ENCODE data around the gene SRRT. TPM values are rescaled to one million over a fixed set of nuclear protein-coding genes. Genes with fewer than 3 reads are reported as not detected.
"Not testable (repeated sequence)": the region's sequence is repeated elsewhere in the genome, so short reads cannot be mapped to it uniquely, and the experiment has no call there.

SRRT gene
- total and polyA plus RNA-seq, 5 experiments from 2014 or later = 51.1 to 267 (median 69.4) TPM

DNA sequence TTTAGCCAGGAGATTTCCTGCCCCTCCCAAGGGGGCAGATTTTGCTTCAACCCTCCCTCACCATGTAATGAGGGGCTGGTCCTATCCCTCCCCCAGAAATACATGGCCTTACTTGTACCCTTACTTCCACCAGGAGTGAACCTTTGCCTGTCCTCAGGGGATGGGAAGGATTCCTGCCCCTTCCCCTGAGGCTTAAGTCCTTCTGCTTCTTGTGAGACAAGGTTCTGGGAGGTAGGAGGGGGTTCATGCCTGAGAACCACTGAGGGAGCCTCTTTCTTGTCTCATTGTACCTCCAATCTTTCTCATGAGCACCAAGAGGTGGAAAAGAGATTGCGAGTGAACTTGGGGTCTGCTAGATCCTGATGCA, 54.9 kb downstream of the SRRT start:
- peaks cover 0 to 7% (median 6%) of the 10 kb centered on the region in 3 donors for H3K36me3 Mint-ChIP-seq
- H3K4me1 Mint-ChIP-seq = no peaks in the 10 kb centered on the region
- ATAC-seq (no peak), DNase-seq (no peak)
- no peak overlapping the region for H3K4me3 Mint-ChIP-seq
- H3K27ac Mint-ChIP-seq = no peak overlapping the region
- POLR2A ChIA-PET = no interaction called here
- H3K27me3 Mint-ChIP-seq = peaks cover 4 to 18% (median 10%) of the 10 kb centered on the region in 5 donors
- peaks cover 0 to 15% (median 10%) of the 10 kb centered on the region in 9 donors for H3K9me3 Mint-ChIP-seq

DNA sequence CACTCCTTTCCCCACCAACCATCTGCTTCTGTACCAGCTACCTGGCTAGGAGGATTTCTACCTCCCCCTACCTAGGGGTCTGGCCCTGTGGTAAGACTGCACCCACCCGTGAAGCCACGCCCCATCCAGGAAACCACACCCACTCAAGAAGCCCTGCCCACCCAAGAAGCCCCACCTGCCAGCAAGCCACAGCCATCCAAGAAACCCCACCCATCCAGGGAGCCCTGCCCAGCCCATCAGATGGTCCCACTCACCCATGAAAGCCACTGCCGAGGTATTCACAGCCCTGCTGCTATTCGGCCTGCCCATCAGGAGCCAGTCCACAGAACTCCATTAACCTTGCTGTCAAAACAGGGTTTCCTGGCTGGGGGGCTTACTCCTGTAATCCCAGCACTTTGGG, 58.8 kb downstream of the SRRT start:
- Mint-ChIP-seq H3K4me1 (no peaks in the 10 kb centered on the region), H3K36me3 (peaks cover 0 to 8% (median 7%) of the 10 kb centered on the region in 3 donors), H3K9me3 (peaks cover 0 to 22% (median 11%) of the 10 kb centered on the region in 9 donors), H3K4me3 (no peak overlapping the region), H3K27ac (no peak overlapping the region), H3K27me3 (peaks cover 4 to 24% (median 17%) of the 10 kb centered on the region in 5 donors)
- ATAC-seq (no peak), DNase-seq (no peak)
- POLR2A ChIA-PET = no interaction called here

GRCh38 chr7:100935381-100935780, 60.5 kb downstream of the SRRT start:
- POLR2A ChIA-PET, H3K4me1 Mint-ChIP-seq, H3K27ac Mint-ChIP-seq, ATAC-seq, H3K4me3 Mint-ChIP-seq, DNase-seq: not testable (repeated sequence)
- H3K36me3 Mint-ChIP-seq = peaks cover 0 to 18% (median 15%) of the 10 kb centered on the region in 3 donors
- H3K27me3 Mint-ChIP-seq = peaks cover 4 to 16% (median 15%) of the 10 kb centered on the region in 5 donors
- H3K9me3 Mint-ChIP-seq = peaks cover 0 to 37% (median 13%) of the 10 kb centered on the region in 9 donors

GRCh38 chr7:100936167-100936566, 61.3 kb downstream of the SRRT start:
- H3K9me3 Mint-ChIP-seq = peaks cover 0 to 39% (median 13%) of the 10 kb centered on the region in 9 donors
- peaks cover 4 to 16% (median 11%) of the 10 kb centered on the region in 5 donors for H3K27me3 Mint-ChIP-seq
- H3K36me3 Mint-ChIP-seq = peaks cover 0 to 15% (median 15%) of the 10 kb centered on the region in 3 donors
- H3K4me1 Mint-ChIP-seq, H3K4me3 Mint-ChIP-seq, DNase-seq, ATAC-seq, POLR2A ChIA-PET, H3K27ac Mint-ChIP-seq: not testable (repeated sequence)

Small RNA genes within 50 kb of the gene (microRNA-seq; reads per million reads assigned to microRNA genes)
- not detected for gene MIR6875 (ENCODE audit: borderline microRNAs expressed)

Other genes starting within 250 kb of the SRRT start
- gene TFR2, start 233.6 kb upstream of the SRRT start, total RNA-seq = 1 to 10 TPM; 2.6 to 5.9 TPM
- gene TFR2, start 233.6 kb upstream of the SRRT start, polyA plus RNA-seq = 1 to 10 TPM in 1 of 3 donors, under 1 TPM in 2; 0.51 to 1.3 (median 0.79) TPM
- gene ACTL6B, start 218.7 kb upstream of the SRRT start, total RNA-seq = not detected
- not detected for gene ACTL6B, start 218.7 kb upstream of the SRRT start, polyA plus RNA-seq
- 100 to 1,000 TPM; 117 to 118 TPM for gene GNB2, start 201.4 kb upstream of the SRRT start, total RNA-seq
- gene GNB2, start 201.4 kb upstream of the SRRT start, polyA plus RNA-seq = 10 to 100 TPM; 34.8 to 42.4 (median 42.1) TPM
- gene GIGYF1, start 180.9 kb upstream of the SRRT start, total RNA-seq = 100 to 1,000 TPM; 118 to 122 TPM
- 1 to 10 TPM in 2 of 3 donors, under 1 TPM in 1; 0.83 to 3.0 (median 1.0) TPM for gene GIGYF1, start 180.9 kb upstream of the SRRT start, polyA plus RNA-seq
- gene POP7, start 169.0 kb upstream of the SRRT start, total RNA-seq = 10 to 100 TPM; 16.9 to 17.5 TPM
- gene POP7, start 169.0 kb upstream of the SRRT start, polyA plus RNA-seq = 10 to 100 TPM; 32.6 to 41.7 (median 33.0) TPM
- gene EPO, start 154.6 kb upstream of the SRRT start, total RNA-seq = not detected
- not detected for gene EPO, start 154.6 kb upstream of the SRRT start, polyA plus RNA-seq
- not detected for gene ZAN, start 141.5 kb upstream of the SRRT start, total RNA-seq
- gene ZAN, start 141.5 kb upstream of the SRRT start, polyA plus RNA-seq = under 1 TPM in 1 of 3 donors, not detected in 2; 0.05 TPM
- gene EPHB4, start 47.6 kb upstream of the SRRT start, total RNA-seq = 10 to 100 TPM; 11.8 to 12.3 TPM
- gene EPHB4, start 47.6 kb upstream of the SRRT start, polyA plus RNA-seq = under 1 TPM in 2 of 3 donors, not detected in 1; 0.18 to 0.46 TPM
- gene SLC12A9, start 22.4 kb upstream of the SRRT start, total RNA-seq = 10 to 100 TPM; 66.9 to 74.7 TPM
- gene SLC12A9, start 22.4 kb upstream of the SRRT start, polyA plus RNA-seq = 1 to 10 TPM; 6.8 to 9.4 (median 8.0) TPM
- 10 to 100 TPM; 14.3 to 16.2 TPM for gene TRIP6, start 7.7 kb upstream of the SRRT start, total RNA-seq
- 1 to 10 TPM; 3.4 to 6.0 (median 4.9) TPM for gene TRIP6, start 7.7 kb upstream of the SRRT start, polyA plus RNA-seq
- gene UFSP1, start 14.6 kb downstream of the SRRT start, total RNA-seq = 10 to 100 TPM in 1 of 2 experiments, 1 to 10 TPM in 1; 6.5 to 10.9 TPM
- 1 to 10 TPM; 1.1 to 2.7 (median 1.7) TPM for gene UFSP1, start 14.6 kb downstream of the SRRT start, polyA plus RNA-seq
- gene ACHE, start 20.8 kb downstream of the SRRT start, total RNA-seq = under 1 TPM; 0.19 to 0.52 TPM
- gene ACHE, start 20.8 kb downstream of the SRRT start, polyA plus RNA-seq = not detected
- gene MUC3A, start 74.4 kb downstream of the SRRT start, total RNA-seq = not detected
- not detected for gene MUC3A, start 74.4 kb downstream of the SRRT start, polyA plus RNA-seq
- not detected for gene MUC12, start 94.5 kb downstream of the SRRT start, total RNA-seq
- gene MUC12, start 94.5 kb downstream of the SRRT start, polyA plus RNA-seq = under 1 TPM in 1 of 3 donors, not detected in 2; 0.42 TPM
- gene MUC17, start 145.0 kb downstream of the SRRT start, total RNA-seq = not detected
- not detected for gene MUC17, start 145.0 kb downstream of the SRRT start, polyA plus RNA-seq
- gene TRIM56, start 210.4 kb downstream of the SRRT start, total RNA-seq = 10 to 100 TPM; 67.4 to 67.7 TPM
- gene TRIM56, start 210.4 kb downstream of the SRRT start, polyA plus RNA-seq = 10 to 100 TPM in 2 of 3 donors, 1 to 10 TPM in 1; 3.8 to 17.9 (median 11.4) TPM

Measured in naive thymus-derived CD8-positive, alpha-beta T cell (primary cell).